Posterior cingulate gyrus (tissue), 11 donors: ENCODE measurements around the gene ECE1.

Experiments used
- DNase-seq, 10 donors: peaks; one replicate each; pipeline versions ENCODE4 v3.0.0 to v3.0.0-alpha.2; 2020 to 2021; ENCODE audit warnings: mixed read lengths in 3 of 10
- intact Hi-C: fragments of 100-400 bp; cut with DNase I; formaldehyde crosslinking; loops from one replicate; pipeline ENCODE4 v1.15.1; 2023

ECE1 gene

DNA sequence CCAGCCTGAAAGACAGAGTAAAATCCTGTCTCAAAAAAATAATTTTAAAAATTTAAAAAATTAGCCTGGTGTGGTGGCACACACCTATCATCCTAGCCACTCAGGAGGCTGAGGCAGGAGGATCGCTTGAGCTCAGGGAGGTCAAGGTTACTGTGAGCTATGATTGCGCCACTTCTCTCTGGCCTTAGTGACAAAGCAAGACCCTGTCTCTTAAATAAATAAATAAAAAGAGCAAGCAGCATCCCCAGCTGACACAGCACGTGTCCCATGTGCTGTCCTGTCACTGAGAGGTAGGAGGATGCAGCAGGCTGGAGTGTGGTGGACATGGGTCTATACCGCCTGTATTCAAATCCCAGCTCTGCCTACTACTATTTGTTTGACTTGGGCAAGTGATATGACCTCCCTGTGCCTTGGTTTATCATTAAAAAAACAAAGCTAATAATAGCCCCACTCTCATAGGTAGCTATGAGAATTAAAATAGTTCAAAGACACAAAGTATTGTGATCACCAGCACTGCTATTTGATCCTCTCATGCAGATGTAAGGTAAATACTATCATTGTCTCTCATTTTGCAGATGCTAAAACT, 22.2 kb upstream of the ECE1 start:
- no peak for DNase-seq
- intact Hi-C loops = no loop called here

DNA sequence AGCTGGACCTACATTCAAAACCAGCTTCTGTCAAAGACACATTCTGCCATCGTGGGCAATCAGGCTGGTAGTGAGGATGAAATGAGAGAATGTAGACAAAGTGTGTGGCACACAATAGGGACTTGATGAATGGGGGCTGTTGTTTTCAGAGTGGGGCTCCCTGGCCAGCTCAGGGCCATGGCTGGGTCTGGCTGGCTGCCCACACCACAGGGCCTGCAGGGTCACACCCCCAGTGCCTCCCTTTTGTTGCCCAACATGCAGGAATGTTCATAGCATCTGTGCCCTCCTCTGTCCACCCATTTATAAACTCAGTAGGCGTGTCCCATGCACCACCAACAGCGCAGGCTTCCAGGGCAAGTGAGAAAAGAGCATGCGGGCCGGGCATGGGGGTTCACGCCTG, 20.8 kb upstream of the ECE1 start:
- intact Hi-C loops = no loop called here
- DNase-seq = peak; percentile 65 to 97 (median 76)

DNA sequence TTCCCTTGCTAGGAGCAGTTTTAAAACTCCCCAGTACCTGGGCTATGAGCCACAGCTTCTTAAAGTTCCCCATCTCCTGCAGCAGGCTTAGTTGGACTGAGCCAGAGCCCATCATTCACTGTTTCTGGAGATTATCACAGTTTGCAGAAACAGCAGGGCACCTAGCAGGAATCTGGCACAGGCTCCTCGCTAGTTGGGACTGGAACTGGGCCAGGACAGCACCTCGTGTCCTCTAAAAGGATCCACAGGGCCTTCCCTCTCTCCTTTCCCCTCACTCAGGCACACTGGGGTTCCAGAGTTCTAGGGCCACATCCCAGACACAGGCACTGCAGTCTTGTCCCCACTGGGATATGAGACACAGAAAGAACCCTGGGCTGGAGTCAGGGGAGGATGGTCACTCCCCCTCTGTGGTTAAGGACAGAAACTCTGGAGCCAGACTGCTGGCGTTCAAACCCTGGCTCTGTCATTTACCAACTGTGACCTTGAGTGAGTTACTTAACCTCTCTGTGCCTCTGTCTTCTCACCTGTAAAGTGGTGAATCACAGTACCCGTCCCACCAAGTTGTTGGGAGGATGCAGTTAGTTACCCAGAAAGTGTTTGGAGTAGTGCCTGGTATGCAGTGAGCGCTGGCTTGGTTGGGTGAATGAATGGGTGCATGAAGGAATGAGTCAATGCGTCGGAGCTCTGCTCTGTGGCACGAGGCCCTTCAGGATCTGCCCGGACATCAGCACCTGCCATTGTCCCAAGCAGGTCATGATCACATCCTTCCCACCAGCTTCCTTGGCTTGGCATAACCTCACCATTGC, 18.8 kb upstream of the ECE1 start:
- DNase-seq = peak in 2 of 10 donors; percentile 78 to 89
- intact Hi-C loops = loop anchor here (10.0 kb wide), 1 partner anchor 56 kb away; no protein-coding TSS in a partner anchor

GRCh38 chr1:21308330-21308729, 18.1 kb upstream of the ECE1 start:
- peak in 1 of 10 donors; percentile 29 for DNase-seq
- intact Hi-C loops = loop anchor here (10.0 kb wide), 1 partner anchor 56 kb away; no protein-coding TSS in a partner anchor

GRCh38 chr1:21307663-21308305, 17.5 kb upstream of the ECE1 start:
- intact Hi-C loops = loop anchor here (10.0 kb wide), 1 partner anchor 57 kb away; no protein-coding TSS in a partner anchor
- DNase-seq = peak in 1 of 10 donors; percentile 9

- intact Hi-C loops = loop anchor here (10.0 kb wide), 1 partner anchor 58 kb away; no protein-coding TSS in a partner anchor
Measured at GRCh38 chr1:21307210-21307609, 16.9 kb upstream of the ECE1 start.

GRCh38 chr1:21305900-21306189, 15.6 kb upstream of the ECE1 start:
- intact Hi-C loops = loop anchor here (10.0 kb wide), 1 partner anchor 59 kb away; no protein-coding TSS in a partner anchor

More at GRCh38 chr1:21307210-21307609, 16.9 kb upstream of the ECE1 start:
- no peak for DNase-seq

DNA sequence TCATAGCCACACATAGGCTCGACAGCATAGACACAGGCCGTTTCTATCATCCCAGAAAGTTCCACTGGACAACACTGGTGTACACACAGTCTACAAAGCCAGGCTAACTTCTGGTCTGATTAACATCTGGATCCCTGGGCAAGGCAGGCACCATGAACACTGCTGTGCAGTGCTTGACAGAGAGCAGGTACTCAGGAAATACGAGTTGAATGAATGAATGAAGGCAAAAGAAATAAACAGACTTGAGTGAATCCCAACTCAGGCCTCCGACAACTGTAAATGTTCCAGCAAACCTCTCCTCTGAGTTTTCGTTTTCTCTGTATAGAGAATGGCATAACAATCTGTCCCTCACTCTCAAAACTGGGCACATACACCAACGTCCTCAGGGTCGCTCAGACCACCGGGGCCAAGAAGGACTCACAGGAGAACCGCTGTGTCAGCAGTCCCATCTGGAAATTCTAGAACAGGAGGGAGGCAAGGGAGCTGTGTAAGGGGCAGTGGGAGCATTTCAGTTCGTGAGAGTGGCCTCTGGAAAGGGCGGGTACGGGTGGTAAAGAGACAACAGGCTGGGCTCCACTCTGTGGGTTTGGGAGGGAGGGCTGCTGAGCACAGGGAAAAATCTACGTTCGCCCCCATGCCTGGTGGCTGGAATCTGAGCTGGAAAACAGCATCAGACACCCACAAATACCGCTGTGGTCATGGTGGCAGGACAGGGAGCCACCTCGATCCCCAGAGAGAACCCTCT, 15.1 kb upstream of the ECE1 start:
- intact Hi-C loops = loop anchor here (10.0 kb wide), 1 partner anchor 59 kb away; no protein-coding TSS in a partner anchor
- DNase-seq = no peak

More at GRCh38 chr1:21305900-21306189, 15.6 kb upstream of the ECE1 start:
- DNase-seq = peak in 1 of 10 donors; percentile 58

DNA sequence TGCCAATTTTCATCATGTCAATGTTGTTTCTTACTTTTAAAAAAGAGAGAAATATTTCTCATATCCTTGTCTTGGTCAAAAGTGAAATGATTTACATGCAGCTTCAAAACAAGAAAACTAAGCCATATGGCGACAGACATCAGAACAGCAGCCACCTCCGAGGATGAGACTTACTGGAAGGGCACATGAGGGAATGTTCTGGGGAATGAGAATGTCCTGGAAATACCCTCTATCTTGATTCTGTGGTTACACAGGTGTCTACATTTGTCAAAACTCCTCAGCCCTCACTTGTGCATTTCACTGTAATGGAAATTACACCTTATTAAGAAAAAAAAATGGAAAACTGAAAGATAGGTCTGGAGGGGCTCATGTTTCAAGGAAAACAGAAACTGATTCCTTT, 14.2 kb upstream of the ECE1 start:
- intact Hi-C loops = loop anchor here (10.0 kb wide), 1 partner anchor 60 kb away; no protein-coding TSS in a partner anchor
- peak in 1 of 10 donors; percentile 1 for DNase-seq

GRCh38 chr1:21302747-21303715, 12.8 kb upstream of the ECE1 start:
- intact Hi-C loops = loop anchor here (10.0 kb wide), 1 partner anchor 62 kb away; no protein-coding TSS in a partner anchor
- peak in 2 of 10 donors; percentile 41 to 64 for DNase-seq

DNA sequence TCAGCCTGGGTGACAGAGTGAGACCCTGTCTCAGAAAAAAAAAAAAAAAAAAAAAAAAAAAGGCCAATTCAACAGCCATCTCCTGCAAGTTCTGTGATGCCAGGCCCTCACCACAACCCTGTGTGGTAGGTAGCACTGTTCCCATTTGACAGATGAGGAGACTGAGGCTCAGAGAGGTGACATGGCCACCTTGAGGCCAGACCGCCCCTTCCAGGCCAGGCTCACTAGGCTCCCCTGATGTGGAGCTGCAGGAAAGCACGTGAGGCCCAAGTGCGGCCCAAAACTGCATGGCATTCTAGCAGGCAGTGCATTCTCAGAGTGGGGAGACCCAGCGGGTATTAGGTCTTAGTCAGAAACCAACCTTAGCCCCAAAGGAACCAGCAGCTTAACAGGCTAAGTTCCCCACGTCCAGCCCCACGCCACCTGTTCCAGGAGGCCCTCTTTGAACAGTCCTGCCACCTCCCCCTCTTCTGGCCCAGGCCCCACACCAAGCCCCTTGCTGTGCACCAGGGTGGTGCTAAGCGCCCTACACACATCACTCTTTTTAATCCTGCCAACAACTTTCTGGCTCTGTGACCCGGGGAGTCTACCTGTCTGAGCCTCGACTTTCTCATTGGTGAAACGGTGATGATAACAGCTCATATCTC, 11.7 kb upstream of the ECE1 start:
- intact Hi-C loops = loop anchor here (10.0 kb wide), 1 partner anchor 63 kb away; no protein-coding TSS in a partner anchor
- DNase-seq = no peak

GRCh38 chr1:21300774-21301173, 10.5 kb upstream of the ECE1 start:
- intact Hi-C loops = loop anchor here (10.0 kb wide), 1 partner anchor 64 kb away; no protein-coding TSS in a partner anchor

DNA sequence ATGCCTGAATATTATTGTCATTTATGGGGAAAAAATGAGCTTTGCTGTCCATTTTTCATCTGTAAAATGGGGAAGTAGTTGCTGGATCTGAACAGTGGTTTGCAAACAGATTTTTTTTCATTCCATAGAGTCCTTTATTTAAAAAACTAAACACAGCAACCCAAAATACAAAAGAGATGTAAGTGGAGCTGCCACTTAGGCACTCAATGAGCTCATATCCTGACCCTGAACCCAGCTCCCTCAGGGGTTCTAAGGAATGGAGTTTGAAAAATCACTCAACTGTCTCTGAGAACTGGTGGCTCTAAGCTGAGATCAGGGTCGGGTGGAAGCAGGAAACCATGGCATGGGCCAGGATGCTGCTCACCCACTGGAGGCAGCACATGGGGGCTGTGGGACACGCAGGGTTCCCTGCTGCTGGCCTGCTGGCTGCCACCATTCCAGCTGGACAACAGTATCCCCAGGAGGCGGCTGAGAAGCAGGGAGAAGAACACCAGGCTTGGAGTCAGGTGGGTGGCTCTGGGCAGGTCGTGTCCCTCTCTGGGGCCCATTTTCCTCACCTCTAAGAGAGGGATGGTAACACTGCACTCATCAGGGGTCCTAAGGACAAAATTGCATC, 9.6 kb upstream of the ECE1 start:
- DNase-seq = no peak
- intact Hi-C loops = loop anchor here (10.0 kb wide), 1 partner anchor 65 kb away; no protein-coding TSS in a partner anchor

More at GRCh38 chr1:21300774-21301173, 10.5 kb upstream of the ECE1 start:
- DNase-seq = no peak

DNA sequence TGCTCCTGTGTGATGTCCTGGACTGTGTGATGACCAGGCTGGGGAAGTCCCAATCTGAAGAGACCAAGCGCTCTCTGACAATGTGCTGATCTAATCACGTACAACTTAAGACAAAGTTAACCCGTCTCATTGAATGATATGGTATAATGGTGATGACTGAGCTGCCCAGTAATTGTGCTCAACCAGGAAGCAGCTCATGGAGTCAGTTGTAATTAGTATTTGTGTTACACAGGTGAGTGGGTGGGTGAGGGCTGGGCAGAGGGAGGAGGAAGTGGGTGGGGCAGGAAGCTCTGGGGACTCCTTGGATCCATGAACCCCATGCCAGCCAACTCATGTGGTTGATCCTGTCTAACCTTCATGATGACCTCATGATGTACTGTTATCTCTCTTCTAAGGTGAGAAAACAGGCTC, 8.7 kb upstream of the ECE1 start:
- intact Hi-C loops = no loop called here
- DNase-seq = no peak

GRCh38 chr1:21297975-21298374, 7.7 kb upstream of the ECE1 start:
- intact Hi-C loops = no loop called here
- DNase-seq = no peak

DNA sequence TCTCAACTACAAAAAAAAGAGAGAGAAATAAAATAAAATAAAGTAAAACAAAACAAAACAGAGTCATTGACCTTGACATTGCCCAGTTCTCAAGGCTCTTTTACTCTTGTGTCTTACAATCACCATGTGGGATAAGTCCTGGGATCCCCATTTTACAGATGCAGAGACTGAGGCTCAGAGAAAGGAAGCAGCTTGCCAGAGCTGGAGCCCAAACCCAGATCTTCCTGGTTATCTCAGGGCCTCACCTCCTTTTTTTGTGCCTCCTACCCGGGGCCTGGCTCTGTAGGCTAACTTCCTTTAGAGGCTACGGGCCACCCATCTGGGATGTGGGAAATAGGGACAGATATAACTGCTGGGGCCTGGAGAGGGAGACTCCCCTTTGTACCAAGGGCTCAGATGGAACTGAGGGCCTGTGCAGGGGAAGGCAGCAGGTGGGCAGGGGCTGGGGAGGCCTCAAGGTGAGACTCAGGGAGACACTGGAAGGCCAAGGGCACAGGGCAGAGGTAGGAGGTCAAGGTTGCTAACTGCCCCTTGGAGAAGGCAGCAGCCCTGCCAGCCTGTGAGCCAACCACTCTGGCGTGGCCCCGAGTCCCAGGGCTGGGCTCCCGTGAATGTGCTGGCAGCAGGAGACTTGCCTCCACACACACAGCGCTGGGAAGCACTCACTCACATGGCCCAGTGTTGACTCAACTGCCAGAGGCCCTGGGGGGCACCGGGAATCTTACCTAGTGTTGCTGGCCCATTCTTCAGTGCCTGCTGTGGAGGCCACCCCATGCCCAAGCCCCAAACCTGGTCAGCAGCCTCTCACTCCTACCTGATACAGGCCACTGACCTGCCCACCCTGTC, 6.5 kb upstream of the ECE1 start:
- DNase-seq = no peak
- intact Hi-C loops = no loop called here

- intact Hi-C loops = no loop called here
- no peak for DNase-seq
Measured at GRCh38 chr1:21295545-21295944, 5.3 kb upstream of the ECE1 start.
